ENCODE measurements around the gene SLC47A2.
"Not testable (repeated sequence)": the region's sequence is repeated elsewhere in the genome, so short reads cannot be mapped to it uniquely, and the experiment has no call there.

Gene SLC47A2

GRCh38 chr17:19716108-19717030 is at the start of gene SLC47A2:
Gene SLC47A2 (minus strand): TSS chr17:19716584. CDS start chr17:19716555, 29 bp downstream.
- DNase-seq = no peak

- no peak for DNase-seq
Observed at GRCh38 chr17:19766016-19766415, 49.6 kb upstream of the SLC47A2 start.

GRCh38 chr17:19763991-19764390 is 47.6 kb upstream of the SLC47A2 start:
- DNase-seq = not testable (repeated sequence)

GRCh38 chr17:19763416-19763815 is 47.0 kb upstream of the SLC47A2 start:
- no peak for DNase-seq

- DNase-seq = peak; percentile 54
Observed at GRCh38 chr17:19762515-19762961, 46.2 kb upstream of the SLC47A2 start.

- peak; percentile 89 for DNase-seq
Observed at GRCh38 chr17:19760746-19761145, 44.4 kb upstream of the SLC47A2 start.

GRCh38 chr17:19759568-19760549 is 43.5 kb upstream of the SLC47A2 start:
- no peak for DNase-seq

- DNase-seq = no peak
Observed at GRCh38 chr17:19757536-19758180, 41.3 kb upstream of the SLC47A2 start.

- DNase-seq = no peak
Observed at GRCh38 chr17:19756546-19756945, 40.2 kb upstream of the SLC47A2 start.

- DNase-seq = no peak
Observed at GRCh38 chr17:19755821-19756510, 39.6 kb upstream of the SLC47A2 start.

- DNase-seq = no peak
Observed at GRCh38 chr17:19755392-19755791, 39.0 kb upstream of the SLC47A2 start.

- peak; percentile 25 for DNase-seq
Observed at GRCh38 chr17:19753661-19754463, 37.5 kb upstream of the SLC47A2 start.

GRCh38 chr17:19753051-19753509 is 36.7 kb upstream of the SLC47A2 start:
- DNase-seq = peak; percentile 96

- no peak for DNase-seq
Observed at GRCh38 chr17:19752216-19753050, 36.0 kb upstream of the SLC47A2 start.

GRCh38 chr17:19750835-19751234 is 34.5 kb upstream of the SLC47A2 start:
- no peak for DNase-seq

GRCh38 chr17:19750020-19750572 is 33.7 kb upstream of the SLC47A2 start:
- no peak for DNase-seq

GRCh38 chr17:19748807-19749193 is 32.4 kb upstream of the SLC47A2 start:
- no peak for DNase-seq

- no peak for DNase-seq
Observed at GRCh38 chr17:19747829-19748806, 31.7 kb upstream of the SLC47A2 start, which contains the start of gene ALDH3A1. Gene ALDH3A1 (minus strand): TSS chr17:19748298. CDS start chr17:19745129, 3,169 bp downstream.

All from inflammatory macrophage treated with lipopolysaccharide for 4 hours (primary cell).